ENCODE results near the gene DDX52. TPM values are rescaled to one million over a fixed set of nuclear protein-coding genes. Genes with fewer than 3 reads are reported as not detected.

Gene DDX52
- total RNA-seq, 4 donors from 2014 or later = 12.4 to 26.1 (median 14.5) TPM

- Histone ChIP-seq H3K4me3 (peak overlapping the region in 3 of 4 donors; percentile 90 to 98 (median 96)), H3K9me3 (no peaks in the 10 kb centered on the region), H3K36me3 (peaks cover 0 to 17% (median 0%) of the 10 kb centered on the region in 3 donors), H3K27ac (peak overlapping the region in 2 of 4 donors; percentile 93), H3K27me3 (no peaks in the 10 kb centered on the region), H3K4me1 (peaks cover 0 to 26% (median 16%) of the 10 kb centered on the region in 4 donors)
- 75% methylated on average over 26 of the region's 26 CpGs for WGBS, 2 donors
- DNase-seq (ENCODE audit: low spot score in 2 of 2) = no peak
- TF ChIP-seq EP300 (IDR thresholded peaks at IDR 0.05) (no peak), POLR2A (IDR thresholded peaks at IDR 0.05) (no peak), CTCF (IDR thresholded peaks at IDR 0.05) (no peak)
Measured at GRCh38 chr17:37607637-37608331, 35.5 kb downstream of the DDX52 start.

GRCh38 chr17:37605813-37606505, 37.3 kb downstream of the DDX52 start:
- no peak for TF ChIP-seq EP300 (IDR thresholded peaks at IDR 0.05)
- TF ChIP-seq CTCF (IDR thresholded peaks at IDR 0.05) = no peak
- TF ChIP-seq POLR2A (IDR thresholded peaks at IDR 0.05) = no peak
- H3K4me1 ChIP-seq = peaks cover 0 to 26% (median 16%) of the 10 kb centered on the region in 4 donors
- no peaks in the 10 kb centered on the region for H3K27me3 ChIP-seq

GRCh38 chr17:37605081-37605480, 38.2 kb downstream of the DDX52 start:
- DNase-seq (ENCODE audit: low spot score in 2 of 2) = no peak
- 76 to 79% methylated on average over 4 of the region's 4 CpGs for WGBS, 2 donors
- Histone ChIP-seq H3K27ac (no peak overlapping the region), H3K4me3 (no peak overlapping the region), H3K27me3 (no peaks in the 10 kb centered on the region), H3K4me1 (peaks cover 0 to 25% (median 16%) of the 10 kb centered on the region in 4 donors), H3K36me3 (peaks cover 0 to 12% (median 0%) of the 10 kb centered on the region in 3 donors), H3K9me3 (no peaks in the 10 kb centered on the region)
- TF ChIP-seq EP300 (IDR thresholded peaks at IDR 0.05) (no peak), POLR2A (IDR thresholded peaks at IDR 0.05) (no peak), CTCF (IDR thresholded peaks at IDR 0.05) (no peak)

More at GRCh38 chr17:37605813-37606505, 37.3 kb downstream of the DDX52 start:
- DNase-seq (ENCODE audit: low spot score in 2 of 2) = no peak
- no peak overlapping the region for H3K27ac ChIP-seq
- no peak overlapping the region for H3K4me3 ChIP-seq
- no peaks in the 10 kb centered on the region for H3K9me3 ChIP-seq
- 81 to 83% methylated on average over 7 of the region's 7 CpGs for WGBS, 2 donors
- H3K36me3 ChIP-seq = peaks cover 0 to 8% (median 0%) of the 10 kb centered on the region in 3 donors

- WGBS, 2 donors = 86 to 88% methylated on average over 6 of the region's 6 CpGs
- TF ChIP-seq EP300 (IDR thresholded peaks at IDR 0.05) (no peak), POLR2A (IDR thresholded peaks at IDR 0.05) (no peak), CTCF (IDR thresholded peaks at IDR 0.05) (no peak)
- DNase-seq (ENCODE audit: low spot score in 2 of 2) = no peak
- peaks cover 0 to 20% (median 16%) of the 10 kb centered on the region in 4 donors for H3K4me1 ChIP-seq
- H3K4me3 ChIP-seq = no peak overlapping the region
- H3K27me3 ChIP-seq = no peaks in the 10 kb centered on the region
- H3K27ac ChIP-seq = no peak overlapping the region
- H3K9me3 ChIP-seq = no peaks in the 10 kb centered on the region
- H3K36me3 ChIP-seq = peaks cover 0 to 17% (median 0%) of the 10 kb centered on the region in 3 donors
Measured at GRCh38 chr17:37604556-37604955, 38.7 kb downstream of the DDX52 start.

GRCh38 chr17:37598145-37598544, 45.1 kb downstream of the DDX52 start:
- H3K27ac ChIP-seq = no peak overlapping the region
- H3K9me3 ChIP-seq = no peaks in the 10 kb centered on the region
- no peaks in the 10 kb centered on the region for H3K4me1 ChIP-seq
- H3K27me3 ChIP-seq = no peaks in the 10 kb centered on the region
- TF ChIP-seq CTCF (IDR thresholded peaks at IDR 0.05) (no peak), EP300 (IDR thresholded peaks at IDR 0.05) (no peak)
- H3K36me3 ChIP-seq = peaks cover 0 to 66% (median 10%) of the 10 kb centered on the region in 3 donors
- no peak overlapping the region for H3K4me3 ChIP-seq
- no peak for DNase-seq (ENCODE audit: low spot score in 2 of 2)
- WGBS, 2 donors = 86 to 90% methylated on average over 2 of the region's 2 CpGs

Measured in tibial nerve (tissue), 4 donors.